AG20443 (cell line): ENCODE results near the gene DTL.
A peak's percentile ranks its signal among the peaks of the same experiment; 100 is the strongest.

Experiments used
- DNase-seq: peaks from one replicate; pipeline ENCODE4 v3.0.0; 2012; ENCODE audit warnings: low spot score, mixed read lengths

Gene DTL

DNA sequence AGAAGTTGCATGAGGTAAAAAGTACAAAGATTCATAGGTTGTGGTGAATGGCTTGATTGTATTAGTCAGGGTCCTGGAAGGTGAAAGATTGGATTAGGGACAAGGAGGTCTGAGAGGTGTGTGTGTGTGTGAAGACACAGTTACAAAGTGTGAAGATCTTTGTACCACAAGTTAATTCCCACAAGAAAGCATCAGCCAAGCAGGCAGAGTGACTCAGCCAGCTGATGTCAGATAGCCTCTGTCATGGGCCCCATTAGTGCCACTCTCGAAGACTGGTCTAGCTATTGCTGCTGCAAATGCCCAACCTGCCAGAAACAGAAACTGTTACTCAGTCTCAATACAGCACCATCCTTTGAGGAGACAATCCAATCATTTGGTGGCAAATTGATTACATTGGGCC is 96.5 kb downstream of the DTL start:
- DNase-seq, result peak; percentile 38

GRCh38 chr1:212133319-212133718 is 97.8 kb downstream of the DTL start:
- no peak for DNase-seq

GRCh38 chr1:212135166-212135565 is 99.6 kb downstream of the DTL start:
- DNase-seq, result no peak

GRCh38 chr1:212137854-212138253 is 102.3 kb downstream of the DTL start:
- no peak for DNase-seq

GRCh38 chr1:212138457-212138856 is 102.9 kb downstream of the DTL start:
- DNase-seq, result no peak

- no peak for DNase-seq
These were observed 104.1 kb downstream of the DTL start for GRCh38 chr1:212139526-212140135.

- peak; percentile 69 for DNase-seq
These were observed 105.9 kb downstream of the DTL start for GRCh38 chr1:212141404-212141803.

GRCh38 chr1:212142883-212143530 is 107.5 kb downstream of the DTL start:
- no peak for DNase-seq

DNA sequence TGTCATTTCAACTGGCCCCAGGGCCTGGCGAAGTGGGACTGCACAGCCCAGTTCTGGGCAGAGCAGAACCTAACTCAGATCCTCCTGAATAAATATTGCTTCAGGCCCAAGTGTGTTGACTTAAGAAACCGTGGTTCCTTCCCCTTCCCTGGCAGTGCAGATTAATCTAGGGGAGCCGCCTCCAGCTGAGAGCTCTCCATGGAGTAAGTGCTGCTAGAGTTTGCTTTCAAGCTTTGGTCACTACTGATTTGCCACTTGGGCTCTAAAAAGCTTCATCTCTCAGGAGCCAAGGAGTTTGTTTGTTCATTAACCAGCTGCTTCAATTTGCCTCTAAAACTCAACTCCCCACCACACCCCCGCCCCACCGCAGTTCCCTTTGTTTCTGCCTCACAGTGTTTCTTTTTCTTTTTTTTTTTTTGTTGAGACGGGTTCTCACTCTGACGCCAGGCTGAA is 112.1 kb downstream of the DTL start:
- no peak for DNase-seq

- DNase-seq, result no peak
These were observed 114.0 kb downstream of the DTL start for GRCh38 chr1:212149566-212149965.

DNA sequence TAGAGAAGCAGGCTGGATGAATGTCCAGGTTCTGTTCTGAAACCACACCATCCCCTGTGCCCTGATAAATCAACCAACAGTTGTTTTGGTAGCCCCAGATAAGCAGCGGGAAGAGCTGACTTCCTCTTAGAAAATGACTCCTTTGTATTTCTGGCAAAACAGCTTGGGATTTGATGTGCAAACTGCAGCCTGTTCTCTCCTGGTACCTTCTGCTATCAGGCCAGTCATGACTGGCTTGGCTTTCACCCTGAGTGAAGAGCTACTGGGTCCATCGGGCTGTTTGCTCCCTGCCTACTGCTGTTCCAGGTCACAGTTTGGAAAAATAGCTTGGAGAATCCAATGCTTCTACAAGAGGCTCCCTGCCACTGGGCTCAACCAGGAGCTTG is 116.8 kb downstream of the DTL start:
- DNase-seq, result no peak

GRCh38 chr1:212152869-212153268 is 117.3 kb downstream of the DTL start:
- no peak for DNase-seq

- DNase-seq, result no peak
These were observed 118.1 kb downstream of the DTL start for GRCh38 chr1:212153635-212154034.
